Measurements from ENCODE around the gene LRRC49.
"Not testable (repeated sequence)": the region's sequence is repeated elsewhere in the genome, so short reads cannot be mapped to it uniquely, and the experiment has no call there.

Gene LRRC49

DNA sequence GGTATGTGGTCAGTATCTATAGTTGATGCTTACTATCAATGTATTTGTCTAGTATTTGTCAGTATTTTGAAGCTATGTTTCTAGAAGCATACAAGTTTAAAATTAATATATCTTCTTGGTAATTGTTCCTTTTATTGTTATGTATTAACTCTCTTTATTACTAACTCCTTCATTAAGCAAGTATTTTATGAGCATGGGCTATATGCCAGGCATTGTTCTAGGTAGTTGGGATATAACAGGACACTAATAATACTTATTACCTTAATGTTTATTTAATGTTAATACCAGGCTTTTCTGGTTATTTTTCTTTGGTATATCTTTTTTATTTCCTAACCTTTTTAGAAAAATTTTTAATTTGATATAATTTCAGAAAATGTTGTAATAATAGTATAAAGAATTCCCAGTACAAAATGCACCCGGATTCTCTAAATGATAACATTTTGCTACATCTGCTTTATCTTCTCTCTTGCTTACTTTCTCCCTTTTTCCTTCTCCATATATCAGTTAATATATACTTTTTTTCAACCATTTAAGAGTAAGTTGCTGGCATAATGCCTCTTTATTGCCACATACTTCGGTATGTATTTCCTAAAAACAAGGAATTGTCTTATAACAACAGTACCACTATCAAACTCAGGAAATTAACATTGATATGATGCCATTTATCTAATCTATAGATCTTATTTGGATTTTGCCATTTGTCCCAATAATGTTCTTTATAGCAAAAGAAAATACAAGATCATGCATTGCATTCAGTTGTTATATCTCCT, 30.9 kb downstream of the LRRC49 start:
- no peak for DNase-seq

- DNase-seq: not testable (repeated sequence)
Observed at GRCh38 chr15:70926914-70927313, 34.3 kb downstream of the LRRC49 start.

- no peak for DNase-seq
Observed at GRCh38 chr15:70931821-70932220, 39.2 kb downstream of the LRRC49 start.

GRCh38 chr15:70932397-70932796, 39.8 kb downstream of the LRRC49 start:
- no peak for DNase-seq

- no peak for DNase-seq
Observed at GRCh38 chr15:70933411-70933810, 40.8 kb downstream of the LRRC49 start.

GRCh38 chr15:70935631-70936030, 43.0 kb downstream of the LRRC49 start:
- no peak for DNase-seq

GRCh38 chr15:70936326-70936725, 43.7 kb downstream of the LRRC49 start:
- no peak for DNase-seq

GRCh38 chr15:70943285-70943684, 50.7 kb downstream of the LRRC49 start:
- not testable (repeated sequence) for DNase-seq

DNA sequence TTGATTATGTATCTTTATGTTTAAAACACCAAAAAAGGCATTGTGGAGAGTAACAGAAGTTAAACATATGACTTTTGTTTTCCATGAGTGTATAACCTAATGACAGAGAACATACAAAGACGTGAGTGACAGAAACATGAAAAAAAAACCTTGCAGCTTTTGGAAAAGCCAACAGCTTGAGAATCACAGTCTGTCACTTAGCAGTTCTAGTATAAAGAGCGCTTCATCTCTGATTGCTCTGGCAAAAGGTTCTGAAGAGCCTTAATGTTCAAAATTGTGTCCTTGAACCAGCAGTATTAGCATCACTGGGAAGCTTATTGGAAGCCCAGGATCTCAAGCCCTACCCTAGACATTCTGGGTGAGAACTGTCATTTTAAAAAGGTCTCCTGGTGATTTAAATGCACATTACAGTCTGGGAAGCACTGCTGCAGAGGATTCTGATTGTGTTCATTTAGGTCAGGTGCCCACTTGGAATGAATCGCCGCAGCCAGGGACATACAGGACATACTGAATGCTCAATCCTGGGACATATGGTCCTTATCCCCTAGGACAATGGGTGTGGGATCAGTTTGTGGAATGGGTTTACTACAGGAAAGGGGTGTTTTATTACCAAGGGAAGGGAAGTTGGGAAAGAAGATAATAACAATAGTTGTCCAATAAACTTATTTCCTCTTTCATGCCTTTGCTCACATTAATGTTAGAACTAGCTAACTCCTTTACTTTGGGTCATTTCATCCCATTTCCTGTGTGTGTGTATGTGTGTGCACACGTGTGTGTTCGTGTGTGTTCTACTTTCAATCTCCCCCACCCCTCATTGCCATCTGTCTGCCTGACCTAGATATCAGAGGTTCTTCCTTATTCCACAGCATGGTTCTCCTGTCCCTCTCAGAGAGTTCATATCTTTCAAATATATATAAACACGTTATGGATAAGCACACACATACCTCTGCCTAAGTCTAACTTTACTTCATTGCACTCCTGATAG, 55.0 kb downstream of the LRRC49 start:
- no peak for DNase-seq

DNA sequence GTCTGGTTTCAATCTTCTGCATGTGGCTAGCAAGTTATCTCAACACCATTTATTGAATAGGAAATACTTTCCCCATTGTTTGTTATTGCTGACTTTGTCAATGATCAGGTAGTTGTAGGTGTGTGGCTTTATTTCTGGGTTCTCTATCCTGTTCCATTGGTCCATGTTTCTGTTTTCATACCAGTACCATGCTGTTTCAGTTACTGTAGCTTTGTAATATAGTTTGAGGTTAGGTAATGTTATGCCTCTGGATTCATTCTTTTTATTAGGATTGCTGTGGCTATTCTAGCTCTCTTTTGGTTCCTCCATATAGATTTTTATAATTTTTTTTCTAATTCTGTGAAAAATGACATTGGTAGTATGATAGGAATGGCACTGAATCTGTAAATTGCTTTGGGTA, 58.3 kb downstream of the LRRC49 start:
- DNase-seq: no peak

DNA sequence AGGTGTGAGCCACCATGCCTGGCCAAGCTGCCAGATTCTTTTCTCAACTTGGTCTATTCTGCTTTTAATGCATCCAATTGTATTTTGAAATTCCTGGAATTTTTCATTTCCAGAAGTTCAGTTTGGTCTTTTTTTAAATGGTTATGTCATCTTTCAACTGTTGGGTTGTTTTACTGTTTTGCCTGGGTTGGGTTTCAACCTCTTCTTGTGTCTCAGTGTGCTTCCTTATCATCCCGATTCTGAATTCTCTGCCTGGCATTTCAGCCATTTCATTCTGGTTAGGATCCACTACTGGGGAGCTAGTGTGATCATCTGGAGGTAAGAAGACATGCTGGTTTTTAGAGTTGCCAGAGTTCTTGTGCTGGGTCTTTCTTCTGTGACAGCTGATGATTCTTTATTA, 61.5 kb downstream of the LRRC49 start:
- DNase-seq: no peak

- no peak for DNase-seq
Observed at GRCh38 chr15:70954733-70955132, 62.1 kb downstream of the LRRC49 start.

DNA sequence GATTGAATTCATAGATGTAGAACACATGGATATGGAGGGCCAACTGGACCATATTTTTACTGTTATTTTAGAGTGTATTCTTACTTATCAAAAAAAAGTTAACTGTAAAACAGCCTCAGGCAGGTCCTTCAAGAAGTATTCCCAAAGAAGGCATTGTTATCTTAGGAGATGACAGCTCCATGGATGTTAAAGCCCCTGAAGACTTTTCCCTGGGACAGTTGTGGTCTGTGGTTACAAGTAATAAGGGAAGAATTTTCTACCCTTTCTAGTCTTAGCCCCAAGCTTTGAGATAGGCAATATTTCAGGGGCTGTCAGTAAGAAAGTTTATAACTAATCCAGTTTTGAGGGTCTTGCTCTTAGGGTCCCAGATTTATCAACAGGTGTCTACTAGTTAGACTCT, 62.5 kb downstream of the LRRC49 start:
- no peak for DNase-seq

DNA sequence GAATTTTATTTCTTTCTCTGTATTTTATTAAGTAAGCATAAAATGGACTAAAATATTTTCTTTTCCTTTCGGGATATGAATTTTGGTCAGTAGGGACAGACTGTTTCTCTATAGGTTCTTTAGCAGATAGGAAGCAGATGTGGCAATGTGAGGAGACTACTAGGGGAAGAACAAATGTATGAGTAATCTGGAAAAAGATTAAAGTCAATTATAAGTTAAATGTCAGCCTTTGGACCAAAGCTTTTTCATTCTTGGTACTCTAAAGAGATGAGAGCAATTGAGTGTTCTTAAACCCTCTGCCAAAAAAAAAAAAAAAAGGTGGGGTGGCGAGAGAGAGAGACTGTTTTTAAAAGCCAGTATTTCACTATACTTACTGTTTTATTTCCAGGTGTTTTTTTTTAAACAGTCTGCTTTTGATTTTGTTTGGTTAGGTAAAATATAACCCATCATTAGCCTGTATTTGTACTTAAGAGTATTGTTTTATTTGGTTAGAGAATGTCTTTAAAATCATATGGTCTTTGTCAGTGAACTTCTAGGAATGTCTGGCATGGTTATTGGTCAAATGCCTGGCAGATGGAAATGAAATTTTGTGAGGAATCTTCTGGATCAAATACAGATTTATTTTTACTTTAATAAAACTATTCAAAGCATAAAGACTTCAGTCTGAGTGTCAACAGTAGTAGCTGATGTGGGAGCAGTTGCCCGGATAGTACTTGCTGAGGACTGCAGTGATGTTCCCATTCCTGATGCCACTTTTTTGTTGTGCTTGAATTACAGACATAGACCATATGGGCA, 63.8 kb downstream of the LRRC49 start:
- no peak for DNase-seq

DNA sequence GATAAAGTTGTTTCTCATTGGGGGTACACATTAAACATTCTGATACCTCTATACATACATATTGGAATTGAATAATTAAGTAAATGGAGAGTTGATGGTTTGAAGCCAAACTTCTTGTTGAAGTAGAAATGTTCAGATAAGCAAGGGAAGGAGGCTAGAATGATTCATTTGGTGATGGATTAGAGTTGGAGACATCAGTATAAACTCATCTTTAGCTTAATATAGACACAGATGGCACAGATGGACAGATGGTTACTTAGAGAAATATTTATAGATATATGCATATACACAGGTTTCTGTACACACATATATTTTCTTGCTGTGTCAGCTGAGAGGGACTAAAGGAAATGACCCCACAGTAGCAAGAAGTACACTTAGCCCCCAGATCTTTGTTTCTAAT, 69.5 kb downstream of the LRRC49 start:
- DNase-seq: no peak

- no peak for DNase-seq
Observed at GRCh38 chr15:70963199-70963598, 70.6 kb downstream of the LRRC49 start.

- no peak for DNase-seq
Observed at GRCh38 chr15:70964058-70964457, 71.4 kb downstream of the LRRC49 start.

DNA sequence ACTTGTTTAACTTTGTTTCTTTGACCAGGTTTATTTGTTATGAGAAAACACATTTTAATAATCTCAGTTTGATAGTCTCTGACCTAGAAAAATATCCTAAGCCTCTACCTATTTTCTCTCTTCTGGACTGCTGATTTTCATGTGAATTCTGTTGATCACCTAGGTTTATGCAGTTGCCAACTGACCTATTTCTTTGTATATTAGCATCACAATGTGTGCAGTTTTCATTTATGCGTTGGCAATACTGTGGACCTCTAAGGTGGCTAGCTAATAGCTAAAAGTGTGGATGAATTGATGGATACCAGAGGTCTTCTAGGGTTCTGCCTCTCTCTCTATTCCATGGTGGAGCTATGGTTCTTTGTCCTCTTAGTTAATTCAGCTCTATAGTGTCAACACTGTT, 72.1 kb downstream of the LRRC49 start:
- DNase-seq: no peak

GRCh38 chr15:70967646-70968045, 75.0 kb downstream of the LRRC49 start:
- no peak for DNase-seq

DNA sequence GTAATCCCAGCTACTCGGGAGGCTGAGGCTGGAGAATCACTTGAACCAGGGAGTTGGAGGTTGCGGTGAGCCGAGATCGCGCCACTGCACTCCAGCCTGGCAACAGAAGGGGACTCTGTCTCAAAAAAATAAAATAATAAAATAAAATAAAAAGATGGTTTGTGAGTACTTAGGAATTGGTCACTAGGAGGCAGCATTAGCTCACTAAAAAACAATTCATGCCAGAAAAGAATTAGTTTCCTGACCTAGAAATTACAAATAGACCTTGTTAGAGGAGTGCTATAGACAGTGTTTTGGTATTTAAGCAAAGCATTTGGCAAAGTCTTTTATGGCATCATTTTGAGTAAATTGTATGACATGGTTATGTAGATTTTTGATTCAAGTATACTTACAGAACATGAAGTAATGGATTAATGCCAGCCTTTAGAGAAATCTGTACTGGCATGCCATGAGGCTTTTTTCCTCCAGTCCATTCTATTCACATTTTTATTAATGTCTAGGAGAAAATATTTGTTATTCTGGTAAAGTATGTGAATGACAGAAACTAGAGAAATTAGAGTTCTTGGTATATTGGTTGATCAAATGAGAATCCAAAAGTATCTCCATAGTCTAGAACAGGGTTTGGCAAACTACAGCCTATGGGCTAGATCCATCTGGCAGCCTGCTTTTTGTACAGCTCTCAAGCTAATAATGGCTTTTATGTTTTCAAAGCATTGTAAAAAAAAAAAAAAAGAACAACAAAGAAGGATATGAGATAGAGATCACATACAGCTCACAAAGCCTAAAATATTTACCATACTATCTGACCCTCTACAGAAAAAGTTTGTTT, 81.6 kb downstream of the LRRC49 start:
- no peak for DNase-seq

- no peak for DNase-seq
Observed at GRCh38 chr15:70976851-70977250, 84.2 kb downstream of the LRRC49 start.

GRCh38 chr15:70995383-70995970, 102.9 kb downstream of the LRRC49 start:
- no peak for DNase-seq

Measured in activated naive CD4-positive, alpha-beta T cell treated with anti-CD3 and anti-CD28 coated beads, Interleukin-2, amount 50 U/mL, for 16 hours (primary cell).